Testis (tissue), 2 donors: ENCODE measurements around the gene PCGF1.

Experiments
- POLR2A ChIP-seq: fragments of 450-650 bp; IDR thresholded peaks from one replicate; pipeline ENCODE4 v1.6.1; 2017; ENCODE audit warnings: antibody characterized with exemption, mild to moderate bottlenecking, moderate library complexity
- TF ChIP-seq, protein P1 (sequence below), 3 experiments: fragments of 450-650 bp in 2 of 3; fragments of 200-600 bp in 1 of 3; sonication (generic) in 1 of 3; IDR thresholded peaks; one replicate each; pipeline ENCODE4 v1.5.1; 2016 to 2019; ENCODE audit warnings: antibody characterized with exemption in 3 of 3, mild to moderate bottlenecking in 2 of 3, moderate library complexity in 1 of 3

DNA sequence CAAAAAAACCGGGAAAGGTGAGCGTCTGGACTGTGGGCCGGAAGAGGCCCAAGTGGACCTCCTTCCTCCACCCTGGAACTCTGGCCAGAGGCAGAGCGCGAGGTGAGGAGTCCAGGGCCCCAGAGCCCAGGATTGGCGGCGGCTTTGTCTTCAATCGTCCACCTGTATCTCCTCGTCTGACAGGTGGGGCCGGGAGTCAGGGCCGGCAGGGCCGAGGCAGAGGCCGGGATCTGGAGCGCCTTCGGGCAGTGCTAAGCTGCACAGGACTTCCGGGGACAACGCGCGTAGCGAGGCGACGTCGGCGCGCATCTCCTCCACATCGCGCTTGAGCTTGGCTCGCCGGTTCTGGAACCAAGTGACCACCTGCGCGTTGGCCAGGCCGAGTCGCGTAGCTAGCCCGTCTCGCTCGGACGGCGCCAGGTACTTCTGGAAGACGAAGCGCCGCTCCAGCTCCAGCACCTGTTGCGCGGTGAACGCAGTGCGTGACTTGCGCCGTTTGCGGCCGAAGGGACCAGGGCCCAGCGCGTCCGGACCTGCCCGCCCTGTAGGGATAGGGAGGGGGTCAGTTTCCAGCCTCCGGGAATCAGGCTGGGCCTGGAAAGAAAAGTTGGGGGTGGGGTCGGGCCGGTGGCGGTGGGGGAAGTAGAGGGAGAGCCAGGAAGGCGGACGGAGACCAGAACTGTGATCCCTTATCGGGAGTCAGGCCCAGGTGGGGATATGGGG, 9.6 kb downstream of the PCGF1 start:
- TF ChIP-seq, protein P1, sequence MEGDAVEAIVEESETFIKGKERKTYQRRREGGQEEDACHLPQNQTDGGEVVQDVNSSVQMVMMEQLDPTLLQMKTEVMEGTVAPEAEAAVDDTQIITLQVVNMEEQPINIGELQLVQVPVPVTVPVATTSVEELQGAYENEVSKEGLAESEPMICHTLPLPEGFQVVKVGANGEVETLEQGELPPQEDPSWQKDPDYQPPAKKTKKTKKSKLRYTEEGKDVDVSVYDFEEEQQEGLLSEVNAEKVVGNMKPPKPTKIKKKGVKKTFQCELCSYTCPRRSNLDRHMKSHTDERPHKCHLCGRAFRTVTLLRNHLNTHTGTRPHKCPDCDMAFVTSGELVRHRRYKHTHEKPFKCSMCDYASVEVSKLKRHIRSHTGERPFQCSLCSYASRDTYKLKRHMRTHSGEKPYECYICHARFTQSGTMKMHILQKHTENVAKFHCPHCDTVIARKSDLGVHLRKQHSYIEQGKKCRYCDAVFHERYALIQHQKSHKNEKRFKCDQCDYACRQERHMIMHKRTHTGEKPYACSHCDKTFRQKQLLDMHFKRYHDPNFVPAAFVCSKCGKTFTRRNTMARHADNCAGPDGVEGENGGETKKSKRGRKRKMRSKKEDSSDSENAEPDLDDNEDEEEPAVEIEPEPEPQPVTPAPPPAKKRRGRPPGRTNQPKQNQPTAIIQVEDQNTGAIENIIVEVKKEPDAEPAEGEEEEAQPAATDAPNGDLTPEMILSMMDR (IDR thresholded peaks at IDR 0.05): no peak
- TF ChIP-seq POLR2A: no peak
